ENCODE data around the gene MAPKAP1. TPM values are rescaled to one million over a fixed set of nuclear protein-coding genes. Genes with fewer than 3 reads are reported as not detected.

Gene MAPKAP1
- total and polyA plus RNA-seq, 2 of the 13 experiments (the other 11 are each of a cell fraction or from before 2014, with no cell fraction given) = 45.0 to 64.3 TPM

DNA sequence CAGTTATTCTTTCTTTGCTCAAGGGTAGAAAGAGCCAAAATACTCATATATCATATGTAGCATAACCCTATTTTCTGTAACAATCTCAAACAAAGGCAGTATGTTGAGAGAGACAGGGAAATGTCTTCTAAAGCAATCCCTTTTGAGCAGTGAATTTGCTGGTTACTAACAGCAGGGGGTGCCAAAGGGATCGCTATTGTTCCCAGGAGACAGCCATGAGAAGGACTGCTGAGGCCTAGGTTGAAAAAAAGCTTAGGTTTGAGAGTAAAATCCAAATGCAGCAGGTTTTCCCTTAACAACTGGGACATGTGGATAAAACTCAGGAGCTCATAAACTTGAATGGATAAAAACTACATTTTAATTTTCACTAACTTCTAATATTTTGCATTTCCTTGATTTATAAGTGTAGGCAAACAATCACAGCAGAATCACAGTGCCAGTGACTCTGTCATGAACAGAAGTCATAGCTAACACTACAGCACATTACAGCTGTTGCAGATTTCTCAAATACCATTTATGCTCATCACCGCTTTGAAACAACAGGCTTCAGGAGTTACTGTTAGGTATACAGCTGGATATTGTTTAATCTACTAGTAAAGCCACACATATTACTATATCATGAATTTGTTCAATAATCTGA, 148.4 kb downstream of the MAPKAP1 start (continued):
- TF ChIP-seq, protein P1, sequence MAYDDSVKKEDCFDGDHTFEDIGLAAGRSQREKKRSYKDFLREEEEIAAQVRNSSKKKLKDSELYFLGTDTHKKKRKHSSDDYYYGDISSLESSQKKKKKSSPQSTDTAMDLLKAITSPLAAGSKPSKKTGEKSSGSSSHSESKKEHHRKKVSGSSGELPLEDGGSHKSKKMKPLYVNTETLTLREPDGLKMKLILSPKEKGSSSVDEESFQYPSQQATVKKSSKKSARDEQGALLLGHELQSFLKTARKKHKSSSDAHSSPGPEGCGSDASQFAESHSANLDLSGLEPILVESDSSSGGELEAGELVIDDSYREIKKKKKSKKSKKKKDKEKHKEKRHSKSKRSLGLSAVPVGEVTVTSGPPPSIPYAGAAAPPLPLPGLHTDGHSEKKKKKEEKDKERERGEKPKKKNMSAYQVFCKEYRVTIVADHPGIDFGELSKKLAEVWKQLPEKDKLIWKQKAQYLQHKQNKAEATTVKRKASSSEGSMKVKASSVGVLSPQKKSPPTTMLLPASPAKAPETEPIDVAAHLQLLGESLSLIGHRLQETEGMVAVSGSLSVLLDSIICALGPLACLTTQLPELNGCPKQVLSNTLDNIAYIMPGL (CRISPR knock-in tag; IDR thresholded peaks at IDR 0.05; ENCODE audit: borderline replicate concordance in 1 of 2, low read depth in 1 of 2) = no peak
- 0 out of 2 replicates have a peak, but pooled peaks have one; percentile 21 for TF ChIP-seq GATAD2A (CRISPR knock-in tag; IDR thresholded peaks at IDR 0.05)

DNA sequence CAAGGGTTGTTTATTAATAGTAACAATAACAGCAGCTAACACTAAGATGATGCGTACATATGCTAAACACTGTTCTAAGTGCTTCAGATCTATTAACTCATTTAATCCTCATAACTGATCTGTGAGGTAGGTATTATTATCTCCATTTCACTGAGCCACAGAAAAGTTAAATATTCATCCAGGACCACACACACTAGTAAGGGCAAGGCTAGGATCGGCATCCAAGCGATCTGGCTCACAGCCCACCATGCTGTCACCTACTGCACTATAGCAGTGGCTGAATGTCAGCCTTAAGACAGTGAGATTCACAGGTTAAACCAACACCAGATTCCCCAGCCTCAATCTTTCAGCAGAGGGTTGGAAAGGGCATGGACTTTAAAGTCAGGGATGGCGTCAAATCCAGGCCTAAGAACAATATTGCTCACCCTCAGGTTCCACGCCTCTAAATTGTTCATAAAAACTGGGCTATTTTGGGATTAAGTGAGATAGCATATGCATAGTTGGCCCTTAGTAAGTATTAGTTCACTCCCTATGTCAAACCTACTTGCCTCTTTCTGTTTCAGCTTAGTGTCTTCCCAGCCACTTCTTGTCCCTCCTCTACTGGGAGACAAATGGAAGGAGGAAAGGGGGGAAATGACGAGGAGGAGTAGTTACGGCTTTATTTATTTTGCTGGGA, 150.8 kb downstream of the MAPKAP1 start:
- Histone ChIP-seq H3K4me1 (ENCODE audit: insufficient read depth, low read length) (peaks cover under 1% of the 10 kb centered on the region; the same call in 1 of the 2 replicates), H2AFZ (ENCODE audit: low read length) (no peak overlapping the region), H3K4me3 (replicated peaks in 1 of 3; ENCODE audit: insufficient read depth in 1 of 3, low read depth in 2 of 3, low read length in 3 of 3) (no peak overlapping the region), H3K27ac (ENCODE audit: extremely low read length, insufficient read depth, low read length) (no peak overlapping the region), H3K27me3 (ENCODE audit: control insufficient read depth in 1 of 2, insufficient read depth in 2 of 2, low read length in 2 of 2) (no peaks in the 10 kb centered on the region), H3K36me3 (replicated peaks in 1 of 2; ENCODE audit: control insufficient read depth in 1 of 2, insufficient read depth in 2 of 2, low read length in 2 of 2) (peaks cover 0 to 11% of the 10 kb centered on the region in 2 experiments; a peak in 1 of 5 replicates), H3K9me3 (ENCODE audit: low read length) (no peaks in the 10 kb centered on the region), H3K79me2 (ENCODE audit: insufficient read depth, low read length) (no peaks in the 10 kb centered on the region), H3K9ac (ENCODE audit: insufficient read depth, low read depth, low read length) (no peak overlapping the region), H3K4me2 (ENCODE audit: low read depth, low read length) (no peak overlapping the region), H4K20me1 (ENCODE audit: insufficient read depth, low read length) (no peaks in the 10 kb centered on the region)
- 96% methylated on average over 7 of the region's 7 CpGs for WGBS (ENCODE audit: low lambda C conversion rate)
- ChIA-PET POLR2A (no interaction called here), CTCF (ENCODE audit: low intra/inter-chr PET ratio, low total read pairs) (no interaction called here)
- no TSS peak for BruUV-seq (replicated peaks)
- intact Hi-C loops (cut with micrococcal nuclease; ENCODE audit: unreplicated experiment) (loop anchor here (5.0 kb wide), 1 partner anchor 124 kb away; no protein-coding TSS in a partner anchor), in situ Hi-C loops (cut with HindIII; ENCODE audit: extremely low pct_ligation_motif_present, low pct_unique_long_range_greater_than_20kb) (no loop called here)
- no peak for ATAC-seq
- no peak for FAIRE-seq
- no peak for DNase-seq (ENCODE audit: low spot score)
- TF ChIP-seq, protein P2, sequence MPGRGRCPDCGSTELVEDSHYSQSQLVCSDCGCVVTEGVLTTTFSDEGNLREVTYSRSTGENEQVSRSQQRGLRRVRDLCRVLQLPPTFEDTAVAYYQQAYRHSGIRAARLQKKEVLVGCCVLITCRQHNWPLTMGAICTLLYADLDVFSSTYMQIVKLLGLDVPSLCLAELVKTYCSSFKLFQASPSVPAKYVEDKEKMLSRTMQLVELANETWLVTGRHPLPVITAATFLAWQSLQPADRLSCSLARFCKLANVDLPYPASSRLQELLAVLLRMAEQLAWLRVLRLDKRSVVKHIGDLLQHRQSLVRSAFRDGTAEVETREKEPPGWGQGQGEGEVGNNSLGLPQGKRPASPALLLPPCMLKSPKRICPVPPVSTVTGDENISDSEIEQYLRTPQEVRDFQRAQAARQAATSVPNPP (CRISPR knock-in tag; IDR thresholded peaks at IDR 0.05) = no peak
- TF ChIP-seq ZNF788 (CRISPR knock-in tag; IDR thresholded peaks at IDR 0.05; ENCODE audit: borderline replicate concordance) (no peak), ZNF547 (CRISPR knock-in tag; IDR thresholded peaks at IDR 0.05) (no peak), NFE2 (CRISPR knock-in tag; IDR thresholded peaks at IDR 0.05) (no peak), ZNF510 (CRISPR knock-in tag; IDR thresholded peaks at IDR 0.05; ENCODE audit: low read depth) (no peak), MEIS2 (CRISPR knock-in tag; IDR thresholded peaks at IDR 0.05) (no peak), ZFP62 (CRISPR knock-in tag; IDR thresholded peaks at IDR 0.05) (no peak), RXRA (CRISPR knock-in tag; IDR thresholded peaks at IDR 0.05) (no peak), LCORL (IDR thresholded peaks at IDR 0.05) (no peak), LCORL (CRISPR knock-in tag; IDR thresholded peaks at IDR 0.05) (no peak), PHF20 (CRISPR knock-in tag; IDR thresholded peaks at IDR 0.05) (no peak), SMC3 (IDR thresholded peaks at IDR 0.05; ENCODE audit: low read length) (no peak)
- TF ChIP-seq, protein P3, sequence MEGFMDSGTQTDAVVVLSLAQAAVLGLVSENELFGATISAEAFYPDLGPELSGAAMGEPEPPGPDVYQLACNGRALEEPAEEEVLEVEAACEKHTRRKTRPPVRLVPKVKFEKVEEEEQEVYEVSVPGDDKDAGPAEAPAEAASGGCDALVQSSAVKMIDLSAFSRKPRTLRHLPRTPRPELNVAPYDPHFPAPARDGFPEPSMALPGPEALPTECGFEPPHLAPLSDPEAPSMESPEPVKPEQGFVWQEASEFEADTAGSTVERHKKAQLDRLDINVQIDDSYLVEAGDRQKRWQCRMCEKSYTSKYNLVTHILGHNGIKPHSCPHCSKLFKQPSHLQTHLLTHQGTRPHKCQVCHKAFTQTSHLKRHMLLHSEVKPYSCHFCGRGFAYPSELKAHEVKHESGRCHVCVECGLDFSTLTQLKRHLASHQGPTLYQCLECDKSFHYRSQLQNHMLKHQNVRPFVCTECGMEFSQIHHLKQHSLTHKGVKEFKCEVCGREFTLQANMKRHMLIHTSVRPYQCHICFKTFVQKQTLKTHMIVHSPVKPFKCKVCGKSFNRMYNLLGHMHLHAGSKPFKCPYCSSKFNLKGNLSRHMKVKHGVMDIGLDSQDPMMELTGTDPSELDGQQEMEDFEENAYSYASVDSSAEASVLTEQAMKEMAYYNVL (CRISPR knock-in tag; IDR thresholded peaks at IDR 0.05; ENCODE audit: borderline replicate concordance) = no peak
- TF ChIP-seq, protein P4, sequence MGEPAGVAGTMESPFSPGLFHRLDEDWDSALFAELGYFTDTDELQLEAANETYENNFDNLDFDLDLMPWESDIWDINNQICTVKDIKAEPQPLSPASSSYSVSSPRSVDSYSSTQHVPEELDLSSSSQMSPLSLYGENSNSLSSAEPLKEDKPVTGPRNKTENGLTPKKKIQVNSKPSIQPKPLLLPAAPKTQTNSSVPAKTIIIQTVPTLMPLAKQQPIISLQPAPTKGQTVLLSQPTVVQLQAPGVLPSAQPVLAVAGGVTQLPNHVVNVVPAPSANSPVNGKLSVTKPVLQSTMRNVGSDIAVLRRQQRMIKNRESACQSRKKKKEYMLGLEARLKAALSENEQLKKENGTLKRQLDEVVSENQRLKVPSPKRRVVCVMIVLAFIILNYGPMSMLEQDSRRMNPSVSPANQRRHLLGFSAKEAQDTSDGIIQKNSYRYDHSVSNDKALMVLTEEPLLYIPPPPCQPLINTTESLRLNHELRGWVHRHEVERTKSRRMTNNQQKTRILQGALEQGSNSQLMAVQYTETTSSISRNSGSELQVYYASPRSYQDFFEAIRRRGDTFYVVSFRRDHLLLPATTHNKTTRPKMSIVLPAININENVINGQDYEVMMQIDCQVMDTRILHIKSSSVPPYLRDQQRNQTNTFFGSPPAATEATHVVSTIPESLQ (CRISPR knock-in tag; conservative IDR thresholded peaks at IDR 0.05) = no peak

All from HepG2 (cell line).